PC-9 (cell line): ENCODE data around the gene NDUFC1. TPM values are rescaled to one million over a fixed set of nuclear protein-coding genes. Genes with fewer than 3 reads are reported as not detected.

Experiments used
- BruUV-seq: library from RNA; stranded (reverse); fragments of 400-500 nt; replicated peaks from 2 replicates; lab custom pipeline; 2021; lab: Mats Ljungman, UMichigan
- CTCF ChIA-PET: fragments of 300-600 bp; sonication (Branson Sonifier 250); formaldehyde crosslinking; loops from one replicate; lab custom pipeline; 2022; ENCODE audit warnings: antibody characterized with exemption; lab: Charles Lee
- POLR2A ChIA-PET: fragments of 300-600 bp; sonication (Branson Sonifier 250); formaldehyde crosslinking; loops from one replicate; lab custom pipeline; 2022; ENCODE audit warnings: antibody characterized with exemption; ENCODE audit not compliant: unreplicated experiment; lab: Charles Lee
- DNase-seq, 2 experiments: peaks; one replicate each; pipeline versions ENCODE4 v3.0.0 to v3.0.0-alpha.2; 2015 to 2022; ENCODE audit warnings: mixed read lengths in 1 of 2
- H2AFZ ChIP-seq: fragments of 200-600 bp; sonication (generic); 2 replicates; pipeline ENCODE4 v1.8.1; 2017; ENCODE audit warnings: antibody characterized with exemption
- H3F3A ChIP-seq: fragments of 200-600 bp; sonication (generic); 2 replicates; pipeline ENCODE4 v1.8.1; 2017; ENCODE audit warnings: antibody characterized with exemption, mild to moderate bottlenecking, low read depth; ENCODE audit not compliant: insufficient read depth
- H3K27ac ChIP-seq: fragments of 200-600 bp; sonication (generic); 2 replicates; pipeline ENCODE4 v1.6.1; 2016; ENCODE audit warnings: mixed run types
- H3K27me3 ChIP-seq: fragments of 200-600 bp; sonication (generic); 2 replicates; pipeline ENCODE4 v1.6.1; 2016; ENCODE audit warnings: low read depth, mixed run types; ENCODE audit not compliant: insufficient read depth
- H3K36me3 ChIP-seq: fragments of 200-600 bp; sonication (generic); 2 replicates; pipeline ENCODE4 v1.6.1; 2016; ENCODE audit warnings: low read depth, mixed run types
- H3K4me1 ChIP-seq: fragments of 200-600 bp; sonication (generic); replicated peaks from 2 replicates; pipeline ENCODE4 v1.6.1; 2016; ENCODE audit warnings: mixed run types; ENCODE audit not compliant: insufficient read depth
- H3K4me2 ChIP-seq: fragments of 200-600 bp; sonication (generic); 2 replicates; pipeline ENCODE4 v1.6.1; 2017; ENCODE audit warnings: mixed run types
- H3K4me3 ChIP-seq: fragments of 200-600 bp; sonication (generic); 2 replicates; pipeline ENCODE4 v1.6.1; 2016; ENCODE audit warnings: mixed run types
- H3K79me2 ChIP-seq: fragments of 200-600 bp; sonication (generic); 2 replicates; pipeline ENCODE4 v1.6.1; 2017; ENCODE audit warnings: low read depth, mixed run types
- H3K9me2 ChIP-seq: fragments of 200-600 bp; sonication (generic); 2 replicates; pipeline ENCODE4 v1.8.1; 2017; ENCODE audit warnings: mild to moderate bottlenecking; ENCODE audit not compliant: insufficient read depth
- H3K9me3 ChIP-seq: fragments of 200-600 bp; sonication (generic); 2 replicates; pipeline ENCODE4 v1.8.1; 2016; ENCODE audit warnings: low read depth; ENCODE audit not compliant: insufficient read depth
- H4K20me1 ChIP-seq: fragments of 200-600 bp; sonication (generic); 2 replicates; pipeline ENCODE4 v1.8.1; 2017; ENCODE audit not compliant: insufficient read depth
- EZH2 ChIP-seq: fragments of 200-600 bp; sonication (generic); IDR thresholded peaks from 2 replicates; pipeline ENCODE4 v1.8.0; 2017; ENCODE audit warnings: antibody characterized with exemption, low read depth
- intact Hi-C: fragments of 100-400 bp; cut with micrococcal nuclease; formaldehyde crosslinking; loops from one replicate; pipeline ENCODE4 v1.10.0; 2022; ENCODE audit not compliant: unreplicated experiment
- total RNA-seq: library from RNA; stranded (reverse); gene quantifications from 2 replicates; pipeline ENCODE4 v1.2.3, GENCODE V29; 2021
- TF ChIP-seq, protein P1 (sequence below): fragments of 200-600 bp; sonication (generic); conservative IDR thresholded peaks from 2 replicates; pipeline ENCODE4 v1.6.1; 2017; ENCODE audit warnings: mixed run types, antibody characterized with exemption, mild to moderate bottlenecking, moderate library complexity

Gene NDUFC1
- total RNA-seq, 1 experiment from 2014 or later, result 59.3 TPM

DNA sequence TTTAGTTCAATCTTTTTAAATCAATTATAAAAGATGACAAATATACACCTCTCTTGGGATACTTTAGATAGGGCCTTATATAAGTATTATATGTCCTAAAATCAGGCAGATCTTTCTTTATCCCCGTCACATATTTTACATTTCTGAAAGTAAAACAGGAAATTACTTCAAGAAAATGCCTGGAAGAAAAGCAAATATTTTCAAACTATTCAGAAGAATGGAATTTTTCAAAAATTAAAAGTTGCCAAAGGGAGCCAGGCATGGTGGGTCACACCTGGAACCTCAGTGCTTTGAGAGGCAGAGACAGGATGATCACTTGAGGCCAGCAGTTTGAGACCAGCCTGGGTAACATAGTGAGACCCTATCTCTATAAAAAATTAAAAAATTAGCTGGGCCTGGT is 56.7 kb downstream of the NDUFC1 start:
- peaks cover 11% of the 10 kb centered on the region for H3K4me1 ChIP-seq
- ChIA-PET POLR2A (no interaction called here), CTCF (no interaction called here)
- no peaks in the 10 kb centered on the region for H3F3A ChIP-seq
- H3K27ac ChIP-seq, result no peak overlapping the region
- no peaks in the 10 kb centered on the region for H3K27me3 ChIP-seq
- no peaks in the 10 kb centered on the region for H3K79me2 ChIP-seq
- H4K20me1 ChIP-seq, result no peaks in the 10 kb centered on the region
- no peak overlapping the region for H2AFZ ChIP-seq
- no peak for DNase-seq
- H3K4me2 ChIP-seq, result no peak overlapping the region
- H3K36me3 ChIP-seq, result no peaks in the 10 kb centered on the region
- TF ChIP-seq, protein P1, sequence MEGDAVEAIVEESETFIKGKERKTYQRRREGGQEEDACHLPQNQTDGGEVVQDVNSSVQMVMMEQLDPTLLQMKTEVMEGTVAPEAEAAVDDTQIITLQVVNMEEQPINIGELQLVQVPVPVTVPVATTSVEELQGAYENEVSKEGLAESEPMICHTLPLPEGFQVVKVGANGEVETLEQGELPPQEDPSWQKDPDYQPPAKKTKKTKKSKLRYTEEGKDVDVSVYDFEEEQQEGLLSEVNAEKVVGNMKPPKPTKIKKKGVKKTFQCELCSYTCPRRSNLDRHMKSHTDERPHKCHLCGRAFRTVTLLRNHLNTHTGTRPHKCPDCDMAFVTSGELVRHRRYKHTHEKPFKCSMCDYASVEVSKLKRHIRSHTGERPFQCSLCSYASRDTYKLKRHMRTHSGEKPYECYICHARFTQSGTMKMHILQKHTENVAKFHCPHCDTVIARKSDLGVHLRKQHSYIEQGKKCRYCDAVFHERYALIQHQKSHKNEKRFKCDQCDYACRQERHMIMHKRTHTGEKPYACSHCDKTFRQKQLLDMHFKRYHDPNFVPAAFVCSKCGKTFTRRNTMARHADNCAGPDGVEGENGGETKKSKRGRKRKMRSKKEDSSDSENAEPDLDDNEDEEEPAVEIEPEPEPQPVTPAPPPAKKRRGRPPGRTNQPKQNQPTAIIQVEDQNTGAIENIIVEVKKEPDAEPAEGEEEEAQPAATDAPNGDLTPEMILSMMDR, result no peak
- TF ChIP-seq EZH2, result no peak
- H3K9me3 ChIP-seq, result no peaks in the 10 kb centered on the region
- no peaks in the 10 kb centered on the region for H3K9me2 ChIP-seq
- intact Hi-C loops, result no loop called here
- no TSS peak for BruUV-seq
- no peak overlapping the region for H3K4me3 ChIP-seq

DNA sequence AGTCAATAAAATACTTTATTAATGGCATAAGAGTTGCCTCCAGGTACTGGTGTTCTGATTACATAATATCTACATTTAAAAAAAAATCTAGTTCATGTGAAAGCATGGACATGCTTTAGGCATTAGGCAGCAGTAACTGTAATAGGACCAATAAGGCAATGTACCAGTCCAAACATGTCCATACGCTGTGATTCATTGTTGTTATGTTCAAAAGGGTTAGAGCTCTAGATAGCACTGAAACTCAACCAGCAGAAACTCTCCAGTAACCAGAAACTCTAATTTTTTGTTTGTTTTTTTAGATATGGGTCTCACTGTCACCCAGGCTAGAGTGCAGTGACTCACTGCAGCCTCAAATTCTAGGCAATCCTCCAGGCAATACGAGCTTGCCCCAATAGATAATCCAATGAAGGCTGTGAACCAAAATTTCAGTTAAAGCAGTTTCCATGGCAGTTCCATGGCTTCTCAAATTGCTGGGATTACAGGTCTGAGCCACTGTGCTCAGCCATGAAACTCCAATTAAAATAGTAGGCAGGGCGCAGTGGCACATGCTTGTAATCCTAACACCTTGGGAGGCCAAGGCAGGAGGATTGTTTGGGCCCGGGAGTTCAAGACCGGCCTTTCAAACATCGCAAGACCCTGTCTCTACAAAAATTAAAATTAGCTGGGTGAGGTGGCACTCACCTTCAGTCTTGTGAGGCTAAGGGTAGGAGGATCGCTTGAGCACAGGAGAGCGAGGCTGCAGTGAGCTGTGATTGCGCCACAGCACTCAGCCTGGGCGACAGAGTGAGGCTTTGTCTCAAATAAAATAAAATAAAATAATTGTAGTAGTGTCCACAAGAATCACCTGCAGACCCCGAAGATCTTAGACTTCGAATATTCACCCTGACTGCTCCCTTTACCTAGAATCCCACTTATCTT is 58.6 kb downstream of the NDUFC1 start:
- H3K4me1 ChIP-seq, result peaks cover 11% of the 10 kb centered on the region
- POLR2A ChIA-PET, result no interaction called here
- H3K9me2 ChIP-seq, result no peaks in the 10 kb centered on the region
- H3K27ac ChIP-seq, result peak overlapping the region; percentile 43
- BruUV-seq, result no TSS peak
- H3K27me3 ChIP-seq, result no peaks in the 10 kb centered on the region
- H3K9me3 ChIP-seq, result no peaks in the 10 kb centered on the region
- H2AFZ ChIP-seq, result no peak overlapping the region
- TF ChIP-seq, protein P1, result no peak
- no peak for TF ChIP-seq EZH2
- no peaks in the 10 kb centered on the region for H3F3A ChIP-seq
- H3K4me2 ChIP-seq, result no peak overlapping the region
- H3K36me3 ChIP-seq, result no peaks in the 10 kb centered on the region
- no peaks in the 10 kb centered on the region for H3K79me2 ChIP-seq
- CTCF ChIA-PET, result no interaction called here
- DNase-seq, result peak; percentile 53 to 81
- H4K20me1 ChIP-seq, result no peaks in the 10 kb centered on the region
- intact Hi-C loops, result no loop called here
- no peak overlapping the region for H3K4me3 ChIP-seq

DNA sequence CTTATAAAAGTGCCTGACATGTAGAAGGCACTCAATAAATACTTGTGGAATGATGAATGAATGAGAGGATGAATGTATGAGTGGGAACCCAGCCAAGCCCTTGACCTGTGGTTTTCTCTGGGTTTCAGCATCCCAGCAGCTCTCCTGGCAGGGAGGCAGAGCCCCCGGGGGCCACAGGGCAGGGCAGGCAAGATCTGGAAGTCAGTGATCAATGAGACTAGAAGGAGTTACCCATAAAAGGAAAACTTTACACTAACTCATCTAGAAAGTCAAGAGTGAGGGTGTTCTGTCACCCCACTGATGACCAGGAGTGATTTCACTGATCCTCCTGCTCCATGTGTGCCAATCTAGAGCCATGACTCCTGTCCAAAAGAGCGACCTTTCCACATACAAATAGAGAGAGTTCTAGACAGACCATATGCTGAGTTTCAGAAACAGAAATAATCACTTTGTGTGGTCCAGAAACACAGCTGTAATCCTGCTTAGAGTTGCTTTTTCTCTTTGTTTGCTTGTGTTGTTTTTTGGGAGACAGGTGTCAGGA is 59.7 kb downstream of the NDUFC1 start:
- intact Hi-C loops, result no loop called here
- Histone ChIP-seq H3K4me2 (no peak overlapping the region), H3K9me3 (no peaks in the 10 kb centered on the region), H3K79me2 (no peaks in the 10 kb centered on the region), H2AFZ (no peak overlapping the region), H3K27ac (peak overlapping the region; percentile 43), H3F3A (no peaks in the 10 kb centered on the region), H3K9me2 (no peaks in the 10 kb centered on the region), H3K27me3 (no peaks in the 10 kb centered on the region), H4K20me1 (no peaks in the 10 kb centered on the region), H3K4me1 (peaks cover 11% of the 10 kb centered on the region), H3K4me3 (no peak overlapping the region), H3K36me3 (no peaks in the 10 kb centered on the region)
- CTCF ChIA-PET, result no interaction called here
- POLR2A ChIA-PET, result no interaction called here
- TF ChIP-seq, protein P1, result no peak
- BruUV-seq, result no TSS peak
- DNase-seq, result peak in 1 of 2 experiments; percentile 29
